ENCODE measurements around the gene ZNF362.

The ZNF362 gene

DNA sequence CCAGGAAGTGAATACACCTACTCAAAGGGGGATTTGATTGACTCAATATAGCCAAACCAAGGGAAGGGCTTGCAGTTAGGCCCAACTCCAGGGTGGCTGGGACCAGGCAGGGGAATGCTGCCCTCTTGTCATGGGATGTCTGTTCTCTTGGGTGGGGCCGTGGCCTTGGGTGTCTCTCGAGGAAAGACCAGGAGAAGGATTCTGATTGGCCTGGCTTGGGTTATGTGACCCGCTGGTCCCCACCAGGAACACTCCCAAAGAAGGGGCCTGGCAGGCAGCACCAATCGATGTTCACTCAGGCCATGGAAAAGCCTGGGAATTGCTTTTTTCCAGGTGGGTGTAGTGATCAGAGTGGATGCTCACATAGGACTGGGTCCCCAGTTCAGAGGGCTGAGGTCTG, 10.1 kb upstream of the ZNF362 start:
- DNase-seq: no peak

DNA sequence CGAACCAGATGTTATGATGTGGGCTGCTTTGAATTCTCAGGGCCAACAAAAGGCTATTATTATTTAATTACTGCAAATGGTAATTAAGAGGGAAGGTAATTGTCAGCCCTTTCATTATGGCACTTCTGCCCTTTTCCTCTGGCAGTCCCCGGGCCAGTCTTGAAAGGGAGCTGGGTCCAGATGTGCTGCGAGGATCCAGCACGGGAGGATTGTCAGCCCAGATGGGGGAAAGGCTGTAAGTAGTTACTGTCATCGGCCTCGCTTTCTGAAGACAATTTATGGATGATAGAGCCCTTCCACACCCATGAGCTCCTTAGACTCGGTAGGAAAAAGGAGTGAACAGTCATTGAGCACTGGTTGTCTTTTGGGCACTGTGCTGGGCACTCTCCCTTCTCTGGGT, 8.7 kb upstream of the ZNF362 start:
- DNase-seq: no peak

DNA sequence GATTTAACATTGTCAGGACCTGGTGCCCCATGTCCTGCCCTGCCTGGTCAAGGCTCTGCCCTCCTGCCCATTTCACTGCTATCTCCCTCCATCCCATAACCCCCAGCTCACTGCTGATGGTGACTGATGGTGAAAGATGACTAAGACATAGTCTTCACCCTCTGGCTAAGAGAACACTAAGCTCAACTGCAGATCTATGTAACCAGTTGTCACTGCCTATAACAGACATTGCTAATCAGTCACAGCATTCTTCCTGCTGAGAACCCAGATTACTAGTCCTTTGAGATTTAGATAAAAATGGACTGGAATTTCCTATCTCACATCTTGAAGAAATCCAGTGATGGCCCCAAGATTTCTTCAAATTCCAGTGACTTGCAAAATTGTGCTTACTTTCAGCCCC, 8.0 kb upstream of the ZNF362 start:
- DNase-seq: no peak

DNA sequence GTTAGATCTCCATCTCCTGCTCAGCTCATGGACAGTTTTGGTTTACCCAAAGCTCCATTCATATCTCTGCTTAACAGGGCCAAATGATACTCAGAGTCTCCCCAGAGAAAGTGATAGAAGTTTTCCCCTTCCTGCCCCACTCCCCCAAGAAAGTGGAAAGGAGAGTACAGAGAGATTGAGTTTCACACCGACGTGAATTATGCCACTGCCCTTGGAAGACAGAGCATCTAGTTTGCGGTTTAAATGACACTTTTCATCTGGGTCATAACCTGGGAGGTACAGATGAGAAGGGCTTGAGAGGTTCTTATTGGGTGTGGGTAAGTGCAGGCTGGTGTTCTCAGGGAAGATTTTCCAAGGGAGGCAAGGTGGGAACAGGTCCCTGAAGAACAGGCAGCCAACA, 6.9 kb upstream of the ZNF362 start:
- DNase-seq: no peak

DNA sequence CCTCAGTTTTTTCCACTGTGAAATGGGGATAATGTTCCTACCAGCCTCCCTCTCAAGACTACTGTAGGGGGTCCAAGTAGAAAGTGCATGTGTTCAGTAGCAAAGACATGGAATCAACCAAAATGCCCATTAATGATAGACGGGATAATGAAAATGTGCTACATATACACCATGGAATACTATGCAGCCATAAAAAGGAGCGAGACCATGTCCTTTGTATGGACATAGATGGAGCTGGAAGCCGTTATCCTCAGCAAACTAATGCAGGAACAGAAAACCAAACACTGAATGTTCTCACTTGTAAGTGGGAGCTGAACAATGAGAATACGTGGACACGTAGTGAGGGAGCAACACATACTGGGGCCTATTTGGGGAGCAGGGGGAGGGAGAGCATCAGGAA, 6.1 kb upstream of the ZNF362 start:
- DNase-seq: no peak

DNA sequence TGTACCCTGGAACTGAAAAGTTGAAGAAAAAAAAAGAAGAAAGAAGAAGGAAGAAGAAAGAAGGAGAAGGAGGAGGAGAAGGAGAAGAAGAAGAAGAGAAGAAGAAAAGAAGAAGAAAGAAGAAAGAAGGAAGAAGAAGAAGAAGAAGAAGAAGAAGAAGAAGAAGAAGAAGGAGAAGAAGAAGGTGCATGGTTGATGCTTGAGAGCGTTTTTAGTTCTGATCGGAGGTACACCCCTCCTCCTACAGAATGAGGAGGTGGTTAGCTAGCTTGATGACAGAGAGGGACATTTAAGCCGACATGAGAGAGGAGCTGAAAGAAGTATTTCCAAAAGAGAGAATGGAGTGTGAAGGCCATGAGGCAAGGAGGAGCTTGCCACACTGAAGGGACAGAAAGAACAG, 5.6 kb upstream of the ZNF362 start:
- DNase-seq: no peak

DNA sequence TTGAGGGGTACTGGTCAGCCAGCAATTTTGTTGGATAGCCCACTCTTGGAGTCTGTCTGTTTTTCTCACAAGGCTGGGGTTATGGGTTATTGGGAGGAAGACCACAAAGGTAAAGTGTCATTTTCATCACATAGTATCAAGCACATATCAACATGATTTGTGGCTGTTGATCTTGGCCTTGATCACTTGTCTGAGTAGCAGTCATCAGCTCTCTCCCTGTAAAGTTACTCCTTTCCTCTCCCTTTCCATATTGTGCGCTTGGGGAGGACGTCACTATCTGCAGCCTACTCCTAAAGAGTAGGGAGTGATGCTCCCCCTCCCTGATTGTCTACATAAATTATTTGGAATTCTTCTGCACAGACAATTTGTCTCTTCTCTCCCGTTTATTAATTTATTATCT, 1.8 kb upstream of the ZNF362 start:
- no peak for DNase-seq

DNA sequence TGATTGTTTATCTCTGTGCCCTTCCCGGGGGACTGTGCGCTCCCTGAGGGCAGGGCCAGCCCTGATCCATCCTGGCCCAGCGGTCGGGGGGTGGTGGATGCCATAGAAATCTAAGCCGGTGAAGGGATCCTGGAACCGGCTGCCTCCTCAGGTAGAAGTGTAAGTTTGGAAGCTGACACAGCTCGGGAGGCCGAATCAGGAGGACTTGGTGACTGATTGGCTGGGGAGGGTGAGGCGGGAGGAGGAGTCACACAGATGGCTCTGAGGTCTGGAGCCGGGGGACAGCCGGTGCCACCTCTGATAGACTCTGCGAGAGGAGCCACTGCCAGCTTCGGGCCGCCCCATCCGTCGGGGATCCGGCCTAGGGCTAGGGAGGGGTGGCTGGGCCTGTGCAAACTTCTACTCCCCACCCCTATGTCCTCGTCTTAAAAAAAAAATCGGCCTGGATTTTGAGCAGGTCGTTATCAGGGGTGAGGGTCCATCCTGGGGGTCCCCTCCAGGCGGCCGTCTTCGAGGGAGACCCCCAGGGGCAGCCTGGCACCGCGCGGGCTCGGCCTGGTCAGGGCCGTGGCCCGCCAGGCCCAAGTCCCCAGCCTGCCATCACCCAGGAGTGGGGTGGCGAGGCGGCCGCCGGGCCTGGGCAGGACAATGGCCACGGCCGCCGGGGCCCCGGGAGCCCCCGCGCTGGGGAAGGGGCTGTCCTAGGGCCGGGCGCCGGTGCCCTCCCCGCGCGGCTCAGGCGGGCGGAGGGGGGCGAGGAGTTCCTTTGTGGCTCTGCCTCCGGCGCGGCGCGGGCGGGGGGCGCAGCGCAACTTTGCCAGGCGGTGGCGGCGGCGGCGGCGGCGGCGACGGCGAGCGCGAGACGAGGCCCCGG, 708 bp upstream of the ZNF362 start:
- DNase-seq: peak; percentile 75

DNA sequence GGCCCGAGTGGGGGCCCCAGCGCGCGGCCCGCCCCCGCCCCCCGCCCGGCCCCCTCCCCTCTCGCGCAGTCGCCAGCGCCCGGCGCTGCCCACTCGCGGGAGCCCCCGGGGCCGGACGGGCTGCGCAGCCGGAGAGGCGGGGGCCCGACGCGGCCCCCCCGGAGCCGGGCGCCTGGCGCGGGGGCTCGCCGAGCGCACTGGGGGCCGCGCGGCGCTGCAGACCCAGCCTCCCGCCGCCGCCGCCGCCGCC, 146 bp upstream of the ZNF362 start:
- no peak for DNase-seq

DNA sequence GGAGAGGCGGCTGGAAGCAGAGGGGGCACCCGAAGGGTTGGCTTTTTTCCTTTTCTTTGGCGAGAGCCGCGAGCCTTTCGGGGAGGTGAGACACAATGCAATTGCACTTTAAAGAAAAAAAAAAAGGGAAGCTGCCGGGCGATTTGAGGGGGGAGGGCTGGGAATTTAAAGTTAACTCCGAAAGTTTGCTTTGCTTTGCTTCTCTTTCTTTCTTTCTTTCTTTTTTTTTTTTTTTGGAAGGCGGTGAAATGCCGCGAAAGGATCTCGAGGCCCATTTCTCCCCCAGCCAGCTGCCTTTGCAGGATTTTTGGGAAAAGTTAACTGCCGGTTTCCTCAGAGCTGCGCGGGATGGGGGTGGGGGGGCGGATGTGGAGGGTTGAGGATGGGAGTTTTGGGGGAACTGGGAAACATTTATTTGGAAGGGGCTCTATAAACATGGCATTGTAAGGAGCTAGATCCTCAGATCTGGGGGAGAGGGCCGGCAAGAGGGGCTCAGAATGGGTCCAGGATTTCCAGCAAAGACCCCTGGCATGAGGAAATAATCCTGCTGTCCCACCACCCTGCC, 997 bp downstream of the ZNF362 start:
- DNase-seq: no peak

DNA sequence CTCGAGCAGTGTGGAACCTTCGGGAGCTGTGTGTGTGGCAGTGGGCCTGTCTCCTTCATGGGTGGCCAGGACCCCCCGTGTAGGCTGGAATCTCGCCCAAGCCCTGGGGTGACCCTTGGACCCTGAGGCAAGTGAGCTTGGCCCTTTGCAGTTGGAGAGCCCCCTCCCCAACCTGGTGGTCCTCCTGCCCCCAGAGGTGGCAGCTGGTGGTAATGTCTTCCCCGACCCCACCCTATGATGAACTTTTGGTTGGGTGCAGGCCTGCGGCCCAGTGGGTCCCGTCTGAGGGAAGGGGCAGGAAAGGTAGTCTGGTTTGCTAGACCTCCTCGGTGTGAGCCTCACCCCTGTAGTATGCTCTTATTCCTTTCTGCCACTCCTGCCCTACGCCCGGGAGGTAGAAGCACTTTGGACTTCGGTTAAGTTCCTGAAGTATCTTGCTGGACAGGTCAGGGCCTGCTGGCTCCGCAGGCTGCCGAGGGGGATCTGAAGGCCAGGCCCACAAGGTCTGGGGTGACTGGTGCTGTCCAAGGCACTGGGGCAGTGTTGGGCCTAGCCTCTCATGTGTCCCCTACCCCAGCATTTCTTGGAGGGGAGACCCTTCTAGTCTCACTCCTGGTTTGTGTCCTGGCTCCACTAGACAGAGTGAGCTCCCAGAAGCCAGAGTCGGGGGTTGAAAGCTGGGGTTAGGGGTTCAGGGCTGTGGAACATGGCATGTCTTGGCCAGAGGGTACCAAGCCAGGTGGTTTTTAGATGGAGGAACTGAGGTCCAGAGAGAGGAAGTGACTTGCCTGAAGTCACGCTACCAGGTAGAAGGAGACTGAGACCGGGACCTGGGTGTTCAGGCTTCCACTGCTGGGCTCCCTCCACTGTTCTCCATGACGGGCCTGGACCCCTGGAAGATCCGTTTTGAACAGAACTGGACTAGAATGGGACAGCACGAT, 1.8 kb downstream of the ZNF362 start:
- no peak for DNase-seq

DNA sequence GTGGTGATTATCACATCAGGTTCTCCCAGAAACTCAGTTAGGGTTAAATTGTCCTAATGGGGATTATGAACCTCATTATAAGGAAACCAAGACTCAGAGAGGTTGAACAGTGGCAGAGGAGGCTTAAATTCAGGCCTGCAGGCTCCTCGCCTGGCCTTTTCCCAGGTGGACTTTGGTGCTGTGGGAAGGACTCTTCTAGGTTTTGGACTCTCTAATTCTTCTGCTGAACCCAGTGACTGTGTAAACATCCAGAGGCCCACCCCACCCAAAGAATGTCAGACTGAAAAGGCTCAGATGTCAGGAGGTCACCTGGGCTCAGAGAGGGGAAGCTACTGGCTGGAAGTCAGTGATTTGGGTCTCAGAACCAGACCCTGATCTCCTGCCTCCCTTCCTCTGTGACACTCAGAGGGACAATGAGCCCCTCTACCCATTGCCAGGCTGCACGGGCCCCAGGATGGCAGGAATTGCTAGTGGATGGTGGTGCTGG, 2.5 kb downstream of the ZNF362 start:
- no peak for DNase-seq

DNA sequence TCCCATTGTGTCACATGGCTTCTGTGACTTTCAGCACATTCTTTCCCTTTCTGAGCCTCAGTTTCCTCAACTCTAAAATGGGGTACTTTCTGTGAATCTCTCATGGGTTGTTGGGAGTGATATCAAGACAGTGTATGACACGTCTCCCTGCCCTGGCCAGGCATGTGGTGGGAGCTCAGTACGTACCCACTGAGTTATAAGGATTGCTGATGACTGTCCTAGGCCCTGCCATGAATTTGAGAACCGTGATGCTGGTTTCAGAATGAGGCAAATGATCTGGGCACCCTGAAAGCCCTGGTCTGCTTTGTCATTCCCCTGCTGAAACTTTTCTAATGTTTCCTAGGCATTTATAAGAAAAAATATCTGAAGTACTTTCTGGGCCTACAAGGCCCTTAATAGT, 3.6 kb downstream of the ZNF362 start:
- no peak for DNase-seq

DNA sequence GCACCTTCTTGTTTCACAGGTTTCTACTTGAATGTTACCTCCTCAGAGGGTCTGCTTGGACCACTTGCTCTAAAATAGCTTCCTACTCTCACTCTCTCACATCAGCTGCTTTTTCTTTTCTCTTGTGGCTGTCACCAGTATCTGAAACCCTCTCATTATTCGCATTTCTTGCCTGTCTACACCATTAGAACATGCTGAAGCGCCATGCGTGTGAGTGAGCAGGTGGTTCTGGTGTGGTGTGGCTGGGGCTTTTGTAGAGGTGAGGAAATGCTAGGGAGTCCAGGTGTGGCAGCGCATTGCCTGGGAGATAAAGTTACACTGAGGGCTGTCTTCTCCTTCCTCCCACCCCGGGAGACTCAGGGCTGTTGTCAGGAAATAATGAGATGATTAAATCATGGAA, 4.1 kb downstream of the ZNF362 start:
- no peak for DNase-seq

DNA sequence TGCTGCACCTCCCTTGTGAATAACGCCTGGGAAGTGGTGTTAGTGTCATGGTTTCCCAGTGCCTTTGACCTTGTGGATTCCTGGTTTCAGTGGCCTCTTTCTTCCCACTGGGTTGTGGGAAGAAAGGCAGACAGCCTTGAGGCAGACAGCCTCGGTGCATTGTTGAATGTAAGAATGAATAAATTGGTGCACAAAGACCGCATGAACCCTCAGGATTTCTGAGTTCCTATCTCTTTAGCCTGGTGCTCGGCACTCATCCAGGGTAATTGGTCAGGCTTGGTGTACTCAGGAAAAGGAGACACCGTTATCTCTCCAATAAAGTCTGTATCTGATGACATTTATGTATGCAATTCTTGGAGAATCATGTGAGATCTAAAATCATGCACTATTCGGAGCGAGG, 5.1 kb downstream of the ZNF362 start:
- DNase-seq: no peak

DNA sequence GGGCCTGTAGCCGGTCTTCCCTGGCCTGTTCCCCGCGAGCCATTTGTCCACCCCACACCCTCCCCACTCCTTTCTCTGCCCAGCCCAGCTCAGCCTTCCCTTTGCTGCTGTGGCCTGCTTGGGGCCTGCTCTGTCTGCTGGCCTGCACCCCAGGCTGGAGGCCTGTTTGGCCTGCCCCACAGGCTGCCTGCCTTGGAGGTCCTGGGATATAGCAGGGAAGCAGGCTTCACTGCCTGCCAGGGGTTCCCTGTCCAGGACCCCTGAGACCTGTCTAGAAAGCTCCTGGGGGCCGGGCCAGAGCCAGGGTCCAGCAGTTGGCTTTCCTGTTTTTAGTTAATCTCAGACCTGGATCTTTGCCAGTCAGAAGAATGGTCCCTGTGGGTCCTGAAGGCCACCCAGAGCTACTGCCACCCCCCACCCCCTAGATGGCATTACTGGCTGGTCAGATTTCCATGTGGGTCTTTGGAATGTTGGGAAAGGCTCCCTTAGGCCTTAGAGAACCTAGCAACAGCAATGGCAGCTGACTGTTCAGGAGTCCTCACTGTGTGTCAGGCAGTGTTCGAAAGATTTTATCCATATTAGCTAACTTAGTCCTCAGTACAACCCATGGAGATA, 7.7 kb downstream of the ZNF362 start:
- DNase-seq: no peak

DNA sequence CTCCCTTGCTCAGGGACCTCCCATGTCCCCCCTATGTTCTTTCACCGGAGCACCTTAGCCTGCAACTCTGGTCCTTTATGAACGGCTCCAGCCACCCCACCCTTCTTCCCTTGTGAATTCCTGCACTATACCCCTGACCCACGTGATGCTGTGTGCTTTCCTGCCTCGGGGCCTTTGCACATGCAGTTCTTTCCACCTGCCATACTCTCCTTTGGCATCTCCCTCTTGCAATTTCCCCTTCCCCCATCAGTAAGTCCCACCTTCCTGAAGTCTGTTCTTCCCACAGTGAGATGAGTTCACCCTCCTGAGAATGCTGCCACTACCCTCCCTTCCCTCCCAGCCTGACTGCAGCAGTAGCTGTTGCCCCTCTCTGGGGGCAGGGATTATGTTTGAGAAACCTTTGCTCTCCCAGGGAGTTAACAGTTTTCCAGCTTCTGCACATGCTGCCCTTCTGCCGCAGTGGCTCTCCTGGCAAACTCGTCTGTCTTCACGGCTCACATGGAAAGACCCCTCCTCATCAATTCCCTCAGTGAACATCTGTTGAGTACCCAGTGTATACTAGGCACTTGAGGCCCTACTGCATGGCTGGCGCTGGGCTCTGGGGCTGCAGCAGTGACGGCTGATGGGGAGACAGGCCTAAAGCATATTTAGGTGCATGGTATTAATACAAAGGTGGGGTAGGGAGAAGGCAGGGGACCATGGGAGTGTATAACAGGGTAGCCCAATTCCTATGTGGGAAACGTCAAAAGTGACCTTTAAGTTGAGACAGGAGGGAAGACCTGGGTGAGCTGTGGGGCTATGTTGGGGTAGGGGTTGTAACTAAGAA, 9.7 kb downstream of the ZNF362 start:
- no peak for DNase-seq

DNA sequence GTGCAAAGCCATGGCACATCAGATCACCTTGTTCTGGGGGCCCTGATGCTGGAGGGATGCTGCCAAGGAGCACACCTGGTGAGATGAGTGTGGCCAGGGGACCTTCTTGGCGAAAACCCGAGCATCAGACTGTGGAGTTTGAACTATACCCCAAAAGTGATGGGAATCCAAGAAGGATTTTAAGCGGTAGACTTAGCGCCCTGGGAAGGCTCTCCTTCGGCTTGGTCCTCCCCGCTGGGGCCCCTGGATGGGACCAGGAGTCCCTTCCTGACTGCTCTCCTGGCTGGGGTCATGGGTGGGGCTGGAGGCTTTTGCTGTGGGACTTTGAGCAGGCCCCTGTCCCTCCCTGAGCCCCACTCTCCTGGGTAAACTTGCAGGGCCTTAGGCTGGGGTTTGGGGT, 10.5 kb downstream of the ZNF362 start:
- DNase-seq: no peak

DNA sequence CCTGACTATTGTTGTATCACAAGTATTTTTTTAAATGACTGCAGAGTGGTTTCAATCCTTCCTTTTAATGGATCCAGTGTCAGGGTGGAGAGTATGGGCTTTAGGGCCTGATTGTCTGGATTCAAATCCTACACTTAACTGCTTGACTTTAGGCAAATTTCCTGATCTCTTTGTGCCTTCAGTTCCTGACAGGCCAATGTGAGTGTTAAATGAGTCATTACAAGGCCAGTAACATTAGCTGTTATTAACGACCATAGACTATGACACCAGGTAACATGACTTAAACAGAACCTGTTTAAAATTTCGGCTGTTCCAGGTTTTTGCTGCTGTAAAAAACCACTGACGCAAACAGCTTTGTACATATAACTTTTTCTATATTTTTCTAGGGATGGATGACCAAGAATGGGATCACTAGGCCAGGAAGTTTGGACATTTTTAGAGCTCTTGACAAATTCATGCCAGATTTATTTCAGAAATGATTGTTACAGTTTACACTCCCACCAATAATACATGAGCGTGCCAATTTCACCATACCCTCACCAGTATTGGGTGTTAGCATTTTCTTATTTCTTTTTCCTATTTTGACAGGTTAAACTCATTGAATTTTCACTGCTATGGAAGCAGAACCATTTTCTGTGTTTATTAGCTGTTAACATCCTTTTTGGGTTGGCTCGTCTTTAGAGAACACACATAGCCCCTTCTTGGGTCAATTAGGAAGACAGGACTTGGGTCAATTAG, 11.3 kb downstream of the ZNF362 start:
- no peak for DNase-seq

DNA sequence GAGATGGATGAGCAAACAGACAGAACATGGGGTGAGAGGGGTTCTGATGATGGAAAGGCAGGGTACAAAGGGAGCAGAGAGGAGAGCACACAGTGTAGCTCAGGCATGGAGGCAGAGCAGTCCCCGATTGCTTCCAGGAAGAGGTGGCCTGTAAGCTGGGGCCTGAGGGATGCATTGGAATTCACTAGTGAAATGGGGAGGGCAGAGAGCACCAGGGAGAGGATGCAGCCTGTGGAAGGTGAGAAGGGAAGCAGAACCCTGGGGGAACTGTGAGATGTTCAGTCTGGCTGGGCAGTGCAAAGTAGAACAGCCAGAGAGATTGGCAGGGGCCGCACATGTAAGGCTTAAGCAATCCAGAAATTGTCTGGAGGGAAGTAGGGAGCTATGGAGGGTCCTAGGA, 12.2 kb downstream of the ZNF362 start:
- no peak for DNase-seq

DNA sequence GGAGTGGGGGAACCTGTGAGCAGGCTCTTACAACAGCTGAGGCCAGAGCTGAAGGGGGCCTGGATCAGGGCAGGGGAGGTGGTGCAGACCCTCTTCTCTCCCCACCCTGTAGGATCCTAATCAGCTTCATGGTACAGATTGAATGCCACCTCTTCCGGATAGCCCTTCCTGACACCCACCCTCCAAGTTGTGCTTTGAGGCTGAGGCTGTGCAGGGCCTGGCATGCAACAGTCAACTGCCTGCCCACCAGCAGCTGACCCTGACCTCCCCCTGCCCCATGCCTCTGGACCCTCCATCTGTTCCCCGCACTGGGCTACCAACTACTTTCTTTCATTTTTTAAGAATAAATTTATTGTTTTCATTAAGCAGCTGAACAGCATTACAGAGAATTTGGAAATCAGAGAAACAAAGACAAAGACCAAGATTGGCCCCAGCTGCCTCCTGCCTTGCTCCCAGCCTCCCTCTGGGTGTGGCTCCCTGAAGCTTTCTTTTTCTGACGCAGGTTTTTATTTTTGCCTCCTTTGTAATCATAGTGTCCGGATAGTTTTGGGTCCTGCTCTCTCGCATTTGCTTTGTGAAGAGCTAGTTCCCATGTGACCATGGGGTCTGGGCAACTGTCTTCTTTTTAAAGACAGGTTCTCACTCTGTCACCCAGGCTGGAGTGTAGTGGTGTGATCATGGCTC, 12.8 kb downstream of the ZNF362 start:
- no peak for DNase-seq

Measured in 8988T (cell line).